Adrenal gland (tissue), 5 donors: ENCODE measurements around the gene SAMHD1.

ENCODE experiments used
- CTCF ChIP-seq, 6 experiments: fragments of 450-650 bp in 4 of 6; fragments of 200-600 bp in 2 of 6; sonication (generic) in 1 of 6; IDR thresholded peaks; 1 replicate in 5 of 6; 2 replicates in 1 of 6; pipeline versions ENCODE4 v1.5.1 to v1.8.0; 2016 to 2021; ENCODE audit warnings: antibody characterized with exemption in 6 of 6, mild to moderate bottlenecking in 2 of 6, moderate library complexity in 1 of 6
- POLR2A ChIP-seq, 2 donors: fragments of 450-650 bp; IDR thresholded peaks; one replicate each; pipeline ENCODE4 v1.6.1; 2017; ENCODE audit warnings: antibody characterized with exemption in 2 of 2, mild to moderate bottlenecking in 2 of 2, moderate library complexity in 1 of 2
- donor health status: DM: no; HTN: no; CAD: no.

- no peak for TF ChIP-seq CTCF (IDR thresholded peaks at IDR 0.05)
- no peak for TF ChIP-seq POLR2A (IDR thresholded peaks at IDR 0.05)
Observed at GRCh38 chr20:36859700-36860330, 91.7 kb downstream of the SAMHD1 start.
